ENCODE results near the gene TATDN2.

DNA sequence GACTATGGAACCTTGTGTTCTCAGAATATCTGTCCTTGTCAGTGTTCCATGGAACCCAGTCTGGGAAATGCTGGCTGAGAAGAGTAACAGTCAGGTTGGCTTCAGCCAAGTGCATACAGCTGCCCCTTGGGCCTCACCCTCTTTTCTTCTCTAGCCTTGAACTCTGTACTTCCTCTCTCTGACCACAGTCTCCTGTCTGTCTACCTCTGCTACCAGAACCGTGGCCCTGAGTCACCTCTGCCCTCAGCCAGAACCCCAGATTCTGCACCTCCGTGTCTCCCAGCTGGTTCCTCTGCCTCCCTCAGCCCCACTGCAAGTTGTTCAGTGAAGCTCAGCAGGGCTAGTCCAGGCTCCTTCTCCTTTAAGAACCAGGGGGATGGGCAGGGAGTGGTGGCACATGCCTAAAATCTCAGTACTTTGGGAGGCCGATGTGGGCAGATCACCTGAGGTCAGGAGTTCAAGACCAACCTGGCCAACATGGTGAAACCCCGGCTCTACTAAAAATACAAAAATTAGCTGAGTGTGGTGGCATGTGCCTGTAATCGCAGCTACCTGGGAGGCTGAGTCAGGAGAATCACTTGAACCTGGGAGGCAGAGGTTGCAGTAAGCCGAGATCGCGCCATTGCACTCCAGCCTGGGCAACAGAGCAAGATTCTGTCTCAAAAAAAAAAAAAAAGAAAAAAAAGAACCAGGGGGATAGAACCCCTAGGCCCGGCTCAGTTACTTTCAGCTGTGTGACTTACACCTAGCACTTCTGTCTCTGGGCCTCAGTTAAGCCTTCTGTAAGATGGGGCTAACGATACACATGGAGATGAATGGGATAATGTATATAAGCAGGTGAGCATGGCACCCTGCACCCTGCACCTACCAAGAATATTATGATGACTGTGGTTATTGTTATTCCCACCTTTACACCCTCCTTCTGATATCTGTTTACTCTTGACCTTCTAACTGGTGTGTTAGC is 24.3 kb upstream of the TATDN2 start:
- TF ChIP-seq, protein P1, sequence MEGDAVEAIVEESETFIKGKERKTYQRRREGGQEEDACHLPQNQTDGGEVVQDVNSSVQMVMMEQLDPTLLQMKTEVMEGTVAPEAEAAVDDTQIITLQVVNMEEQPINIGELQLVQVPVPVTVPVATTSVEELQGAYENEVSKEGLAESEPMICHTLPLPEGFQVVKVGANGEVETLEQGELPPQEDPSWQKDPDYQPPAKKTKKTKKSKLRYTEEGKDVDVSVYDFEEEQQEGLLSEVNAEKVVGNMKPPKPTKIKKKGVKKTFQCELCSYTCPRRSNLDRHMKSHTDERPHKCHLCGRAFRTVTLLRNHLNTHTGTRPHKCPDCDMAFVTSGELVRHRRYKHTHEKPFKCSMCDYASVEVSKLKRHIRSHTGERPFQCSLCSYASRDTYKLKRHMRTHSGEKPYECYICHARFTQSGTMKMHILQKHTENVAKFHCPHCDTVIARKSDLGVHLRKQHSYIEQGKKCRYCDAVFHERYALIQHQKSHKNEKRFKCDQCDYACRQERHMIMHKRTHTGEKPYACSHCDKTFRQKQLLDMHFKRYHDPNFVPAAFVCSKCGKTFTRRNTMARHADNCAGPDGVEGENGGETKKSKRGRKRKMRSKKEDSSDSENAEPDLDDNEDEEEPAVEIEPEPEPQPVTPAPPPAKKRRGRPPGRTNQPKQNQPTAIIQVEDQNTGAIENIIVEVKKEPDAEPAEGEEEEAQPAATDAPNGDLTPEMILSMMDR (IDR thresholded peaks at IDR 0.05) = no peak
- TF ChIP-seq TCF7L2 (IDR thresholded peaks at IDR 0.05; ENCODE audit: low read depth, low read length) = no peak
